Astrocyte (in vitro differentiated cells and primary cell): ENCODE results near the gene U2AF1L4.

Experiments used
- EZH2 ChIP-seq: IDR thresholded peaks from 2 replicates; pipeline ENCODE4 v1.6.1; 2012; ENCODE audit warnings: mild to moderate bottlenecking, low read length, inconsistent platforms; ENCODE audit not compliant: insufficient read depth
- TF ChIP-seq, protein P1 (sequence below): IDR thresholded peaks from 2 replicates; pipeline ENCODE4 v1.5.1; 2011; ENCODE audit warnings: low read depth, mild to moderate bottlenecking, inconsistent platforms, low read length, moderate library complexity; ENCODE audit not compliant: insufficient read depth

DNA sequence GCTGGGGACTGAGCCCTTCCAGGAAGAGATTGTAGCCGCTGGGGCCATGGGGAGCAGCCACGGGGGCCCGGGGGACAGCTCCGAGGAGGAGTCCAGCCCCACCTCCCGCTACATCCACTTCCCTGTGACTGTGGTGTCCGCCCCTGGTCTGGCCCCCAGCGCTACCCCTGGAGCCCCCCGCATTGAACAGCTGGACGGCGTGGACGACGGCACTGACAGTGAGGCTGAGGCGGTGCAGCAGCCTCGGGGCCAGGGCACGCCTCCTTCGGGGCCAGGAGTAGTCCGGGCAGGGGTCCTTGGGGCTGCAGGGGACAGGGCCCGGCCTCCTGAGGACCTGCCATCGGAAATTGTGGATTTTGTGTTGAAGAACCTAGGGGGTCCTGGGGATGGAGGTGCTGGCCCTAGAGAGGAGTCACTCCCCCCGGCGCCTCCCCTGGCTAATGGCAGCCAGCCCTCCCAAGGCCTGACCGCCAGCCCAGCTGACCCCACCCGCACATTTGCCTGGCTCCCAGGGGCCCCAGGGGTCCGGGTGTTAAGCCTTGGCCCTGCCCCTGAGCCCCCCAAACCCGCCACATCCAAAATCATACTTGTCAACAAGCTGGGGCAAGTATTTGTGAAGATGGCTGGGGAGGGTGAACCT, 12.6 kb downstream of the U2AF1L4 start:
- TF ChIP-seq EZH2 = no peak
- TF ChIP-seq, protein P1, sequence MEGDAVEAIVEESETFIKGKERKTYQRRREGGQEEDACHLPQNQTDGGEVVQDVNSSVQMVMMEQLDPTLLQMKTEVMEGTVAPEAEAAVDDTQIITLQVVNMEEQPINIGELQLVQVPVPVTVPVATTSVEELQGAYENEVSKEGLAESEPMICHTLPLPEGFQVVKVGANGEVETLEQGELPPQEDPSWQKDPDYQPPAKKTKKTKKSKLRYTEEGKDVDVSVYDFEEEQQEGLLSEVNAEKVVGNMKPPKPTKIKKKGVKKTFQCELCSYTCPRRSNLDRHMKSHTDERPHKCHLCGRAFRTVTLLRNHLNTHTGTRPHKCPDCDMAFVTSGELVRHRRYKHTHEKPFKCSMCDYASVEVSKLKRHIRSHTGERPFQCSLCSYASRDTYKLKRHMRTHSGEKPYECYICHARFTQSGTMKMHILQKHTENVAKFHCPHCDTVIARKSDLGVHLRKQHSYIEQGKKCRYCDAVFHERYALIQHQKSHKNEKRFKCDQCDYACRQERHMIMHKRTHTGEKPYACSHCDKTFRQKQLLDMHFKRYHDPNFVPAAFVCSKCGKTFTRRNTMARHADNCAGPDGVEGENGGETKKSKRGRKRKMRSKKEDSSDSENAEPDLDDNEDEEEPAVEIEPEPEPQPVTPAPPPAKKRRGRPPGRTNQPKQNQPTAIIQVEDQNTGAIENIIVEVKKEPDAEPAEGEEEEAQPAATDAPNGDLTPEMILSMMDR = no peak
